ENCODE results near the gene ANTXR1.

The ANTXR1 gene

GRCh38 chr2:69131983-69132675, 119.2 kb downstream of the ANTXR1 start:
- DNase-seq (ENCODE audit: low read depth in 2 of 2) = no peak

DNA sequence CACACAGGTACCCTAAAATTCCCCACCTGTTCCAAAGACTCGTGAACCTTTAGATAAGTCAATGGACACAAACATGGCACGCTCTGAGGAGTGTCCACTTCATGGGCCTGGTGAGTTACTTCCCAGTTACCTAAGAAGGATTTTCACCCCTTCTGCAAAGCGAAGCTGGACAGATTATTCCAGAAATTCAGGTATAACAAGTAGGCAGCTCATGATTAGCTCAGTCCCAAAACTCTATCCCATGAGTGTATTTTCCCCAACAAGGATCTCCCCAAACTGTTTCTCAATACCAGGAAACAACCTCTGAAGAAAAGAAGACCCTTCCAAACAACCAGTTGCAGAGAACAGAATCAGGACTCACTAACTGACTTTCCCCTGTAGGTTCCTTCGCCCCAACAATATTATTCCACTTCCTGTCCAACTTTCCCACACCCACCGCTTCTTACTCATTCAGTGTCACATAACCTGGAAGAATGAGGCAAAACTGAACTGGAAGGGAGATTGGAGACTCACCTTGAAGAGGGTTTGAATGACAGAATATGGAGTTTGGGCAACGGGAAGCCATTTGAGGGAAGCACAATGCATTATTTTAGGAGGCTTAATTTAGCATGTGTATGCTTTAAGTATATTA, 120.1 kb downstream of the ANTXR1 start:
- DNase-seq (ENCODE audit: low read depth in 2 of 2) = no peak

GRCh38 chr2:69133898-69134297, 120.9 kb downstream of the ANTXR1 start:
- no peak for DNase-seq (ENCODE audit: low read depth in 2 of 2)

DNA sequence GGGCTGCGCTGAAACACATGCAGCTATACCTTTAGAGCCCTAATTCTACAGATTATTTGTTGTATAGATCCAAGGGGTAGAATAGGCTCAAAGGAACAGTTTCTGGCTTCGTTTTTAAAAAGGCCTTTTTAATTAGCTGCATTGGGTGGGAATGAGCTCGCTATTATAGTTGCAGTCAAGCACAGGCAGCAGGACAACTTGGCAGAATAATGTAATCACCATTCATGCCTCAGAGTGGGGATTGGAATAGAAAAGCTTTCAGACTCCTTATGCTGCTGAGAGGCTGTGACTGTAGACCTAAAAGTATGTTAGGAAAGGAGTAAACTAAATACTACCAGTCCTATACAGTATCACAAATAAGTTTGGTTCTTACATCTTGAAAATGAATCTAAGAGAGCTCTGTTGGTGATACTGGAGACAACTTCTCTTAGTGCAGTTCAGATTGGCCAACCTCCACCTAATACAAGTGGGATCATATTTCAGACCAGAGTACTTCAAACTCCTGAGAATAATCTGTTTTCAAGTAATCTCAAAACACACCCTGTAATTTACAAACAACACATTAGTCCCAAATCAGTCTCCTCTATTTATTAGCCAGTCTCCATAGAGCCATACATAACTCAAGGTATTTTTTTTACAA, 121.4 kb downstream of the ANTXR1 start:
- no peak for DNase-seq (ENCODE audit: low read depth in 2 of 2)

GRCh38 chr2:69138247-69138772, 125.3 kb downstream of the ANTXR1 start:
- DNase-seq (ENCODE audit: low read depth in 2 of 2) = no peak

DNA sequence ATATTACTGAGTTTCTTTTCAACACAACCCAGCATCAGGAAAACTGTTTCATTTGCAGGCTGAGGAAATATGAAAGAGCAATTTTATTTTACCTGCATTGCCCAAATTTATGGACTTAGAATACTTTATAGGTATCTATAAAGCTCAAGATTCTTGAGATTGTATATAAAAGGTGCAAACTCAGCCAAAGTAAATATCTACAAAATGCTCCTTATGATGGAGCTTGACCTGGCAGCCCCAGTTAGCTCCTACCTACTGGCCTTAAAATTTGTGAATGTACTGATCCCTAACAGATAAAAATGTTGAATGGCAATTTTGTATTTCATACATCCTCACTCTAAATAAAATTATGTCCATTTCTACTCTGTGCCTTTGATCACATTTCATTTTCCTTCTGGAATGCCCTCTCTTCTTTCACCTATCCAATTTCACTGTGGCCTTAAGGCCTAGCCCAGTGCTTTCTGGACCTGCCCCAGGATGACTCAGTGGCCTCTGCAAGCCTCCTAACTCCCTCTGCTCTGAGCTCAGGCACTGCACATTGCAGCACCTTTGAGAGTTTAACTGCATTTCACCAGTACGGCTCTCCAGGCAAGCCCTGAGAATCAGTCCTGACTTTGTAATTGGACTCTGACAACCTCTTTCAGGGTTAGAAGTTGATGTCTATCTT, 125.9 kb downstream of the ANTXR1 start:
- no peak for DNase-seq (ENCODE audit: low read depth in 2 of 2)

DNA sequence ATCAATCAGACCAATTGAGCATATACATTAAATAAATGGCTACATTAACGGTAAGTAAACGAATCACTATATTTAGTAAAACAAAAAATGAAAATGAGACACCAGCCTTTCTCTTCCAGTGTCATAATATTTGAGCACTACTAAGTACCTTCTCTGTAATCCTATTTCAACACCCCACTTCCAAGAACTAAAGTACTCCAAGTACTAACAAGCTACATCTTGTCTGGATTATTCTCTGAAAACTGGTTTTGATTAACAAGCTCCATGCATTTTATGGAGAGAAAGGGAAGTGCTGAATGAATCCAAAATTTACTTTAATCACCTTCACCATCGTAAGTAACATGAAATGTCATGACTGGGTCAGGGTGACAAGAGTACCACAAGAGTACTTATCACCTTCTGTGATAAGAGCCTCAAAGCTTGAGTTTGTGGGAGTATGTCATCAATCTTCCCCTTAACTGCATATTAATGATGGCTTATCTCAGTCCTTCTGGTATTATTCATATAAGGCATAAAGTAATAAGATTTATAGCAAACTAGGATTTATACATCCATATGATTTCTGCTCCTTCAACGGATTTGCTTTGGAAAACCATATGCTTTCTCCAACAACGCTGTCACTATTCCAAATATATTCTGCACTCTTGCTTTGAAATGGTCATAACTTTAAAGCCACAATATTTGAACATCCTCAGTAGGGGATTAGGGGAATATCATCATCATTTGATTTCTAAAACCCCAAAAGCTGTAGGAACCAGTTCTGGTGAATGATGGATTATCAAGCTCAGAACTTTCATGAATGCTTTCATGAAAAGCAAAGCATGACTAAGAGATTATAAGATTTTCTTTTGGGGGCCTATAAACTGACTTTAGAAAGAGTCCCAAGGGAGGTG, 127.0 kb downstream of the ANTXR1 start:
- no peak for DNase-seq (ENCODE audit: low read depth in 2 of 2)

- DNase-seq (ENCODE audit: low read depth in 2 of 2) = no peak
Measured at GRCh38 chr2:69141061-69141460, 128.1 kb downstream of the ANTXR1 start.

DNA sequence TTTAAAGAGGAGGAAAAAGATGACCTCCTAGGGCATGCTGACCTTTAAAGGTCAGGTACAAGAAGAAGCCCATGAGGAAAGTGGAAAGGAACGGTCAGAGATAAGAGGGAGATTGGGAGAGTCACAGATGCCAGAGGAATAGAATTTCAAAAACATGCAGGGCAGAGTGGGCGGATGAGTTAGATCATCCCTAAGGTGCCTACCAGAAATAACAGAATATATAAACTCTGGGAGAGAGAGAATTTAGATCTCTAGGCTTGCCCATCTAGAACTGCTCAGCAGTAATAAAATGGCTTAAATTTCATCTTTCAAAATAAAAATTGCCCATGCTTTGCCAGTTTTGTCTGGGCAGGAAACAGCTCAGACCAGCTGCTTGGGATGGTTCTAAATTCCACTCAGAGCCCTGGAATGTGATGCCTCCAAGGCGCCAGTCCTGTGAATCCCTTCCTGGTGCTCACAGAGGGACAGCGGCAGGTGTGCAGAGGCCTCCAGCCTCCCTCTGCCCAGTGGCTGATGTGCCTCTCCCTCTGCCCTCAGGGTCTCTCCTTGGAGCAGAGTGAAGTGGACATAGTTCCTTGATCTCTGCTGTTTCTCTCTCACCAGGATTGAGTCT, 130.9 kb downstream of the ANTXR1 start:
- DNase-seq (ENCODE audit: low read depth in 2 of 2) = no peak

- DNase-seq (ENCODE audit: low read depth in 2 of 2) = no peak
Measured at GRCh38 chr2:69145204-69145603, 132.2 kb downstream of the ANTXR1 start.

- DNase-seq (ENCODE audit: low read depth in 2 of 2) = no peak
Measured at GRCh38 chr2:69147841-69148533, 135.0 kb downstream of the ANTXR1 start.

DNA sequence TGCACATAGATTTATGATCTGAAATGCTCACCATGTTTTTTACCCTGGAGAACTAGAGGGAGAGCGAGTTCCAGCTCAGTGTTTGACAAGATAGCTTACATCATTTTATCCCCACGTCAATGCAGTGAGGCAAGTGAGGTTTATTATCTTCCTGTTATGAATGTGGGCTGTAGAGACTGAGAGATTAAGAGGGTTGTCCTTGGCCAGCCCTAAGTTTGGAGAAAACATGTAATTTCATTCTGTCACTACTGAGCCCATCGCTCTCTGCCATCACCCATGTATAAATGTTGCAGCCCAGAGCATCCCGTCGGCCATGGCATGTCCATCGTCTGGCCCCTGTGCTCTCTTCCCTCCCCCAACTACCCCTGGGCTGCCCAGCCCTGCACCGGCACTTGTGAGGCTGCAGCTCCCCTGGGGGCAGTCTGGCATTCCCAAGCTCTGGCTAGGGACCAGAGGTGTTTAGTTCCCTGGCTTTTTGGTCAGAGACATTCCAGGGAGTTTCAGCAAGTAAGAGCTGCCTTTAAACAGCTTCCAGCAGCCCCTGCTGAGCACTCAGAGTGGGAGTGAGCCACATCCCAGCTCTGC, 136.7 kb downstream of the ANTXR1 start:
- DNase-seq (ENCODE audit: low read depth in 2 of 2) = no peak

DNA sequence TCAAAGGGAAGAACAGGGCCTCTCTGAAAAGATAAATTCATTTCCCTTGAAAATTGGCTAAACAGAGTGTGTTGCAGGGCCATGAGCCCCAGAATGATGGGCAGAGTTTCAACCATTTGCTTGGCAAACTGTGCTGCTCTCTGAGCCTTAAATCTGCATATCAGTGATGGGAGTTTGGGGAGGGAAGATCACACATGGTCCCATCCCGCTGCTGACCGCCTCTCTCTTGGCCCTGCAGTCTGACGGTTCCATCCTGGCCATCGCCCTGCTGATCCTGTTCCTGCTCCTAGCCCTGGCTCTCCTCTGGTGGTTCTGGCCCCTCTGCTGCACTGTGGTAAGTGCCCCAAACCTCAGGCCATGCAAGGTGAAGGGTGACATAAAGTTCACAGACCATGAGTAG, 139.0 kb downstream of the ANTXR1 start:
- no peak for DNase-seq (ENCODE audit: low read depth in 2 of 2)

GRCh38 chr2:69152847-69153583, 140.0 kb downstream of the ANTXR1 start:
- no peak for DNase-seq (ENCODE audit: low read depth in 2 of 2)

- no peak for DNase-seq (ENCODE audit: low read depth in 2 of 2)
Measured at GRCh38 chr2:69154106-69154505, 141.1 kb downstream of the ANTXR1 start.

- DNase-seq (ENCODE audit: low read depth in 2 of 2) = no peak
Measured at GRCh38 chr2:69156624-69157023, 143.6 kb downstream of the ANTXR1 start.

- no peak for DNase-seq (ENCODE audit: low read depth in 2 of 2)
Measured at GRCh38 chr2:69157441-69157840, 144.5 kb downstream of the ANTXR1 start.

GRCh38 chr2:69159986-69160385, 147.0 kb downstream of the ANTXR1 start:
- DNase-seq (ENCODE audit: low read depth in 2 of 2) = no peak

DNA sequence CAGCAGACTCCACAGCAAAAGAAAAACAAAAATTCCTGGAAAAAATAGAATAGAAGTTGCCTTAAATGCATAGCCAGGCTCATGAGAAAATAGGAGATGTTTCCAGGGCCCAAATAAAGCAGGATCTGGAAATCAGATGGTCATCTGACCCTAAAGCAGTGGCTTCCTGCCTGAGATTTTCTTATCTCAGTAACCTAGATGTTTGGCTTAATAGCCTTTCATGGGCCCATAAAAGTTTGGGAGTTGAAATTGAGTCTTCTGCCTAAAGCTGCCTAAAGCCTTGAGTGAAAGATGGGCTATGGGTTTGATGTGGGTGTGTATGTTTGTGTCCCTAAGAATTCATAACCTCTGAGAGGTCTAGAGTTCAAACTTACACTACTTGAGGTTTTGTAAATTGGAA, 149.1 kb downstream of the ANTXR1 start:
- no peak for DNase-seq (ENCODE audit: low read depth in 2 of 2)

Measured in stimulated activated CD8-positive, alpha-beta memory T cell treated with anti-CD3 and anti-CD28 coated beads, Interleukin-15, amount 100 ng/mL, for 4 hours (primary cell).